ENCODE results near the gene MTUS2.

MTUS2 gene

GRCh38 chr13:29526741-29527140 lies 706.6 kb downstream of the MTUS2 start:
- DNase-seq (ENCODE audit: low read depth), result no peak

- no peak for DNase-seq (ENCODE audit: low read depth)
Measured at GRCh38 chr13:29527511-29527910, 707.4 kb downstream of the MTUS2 start.

DNA sequence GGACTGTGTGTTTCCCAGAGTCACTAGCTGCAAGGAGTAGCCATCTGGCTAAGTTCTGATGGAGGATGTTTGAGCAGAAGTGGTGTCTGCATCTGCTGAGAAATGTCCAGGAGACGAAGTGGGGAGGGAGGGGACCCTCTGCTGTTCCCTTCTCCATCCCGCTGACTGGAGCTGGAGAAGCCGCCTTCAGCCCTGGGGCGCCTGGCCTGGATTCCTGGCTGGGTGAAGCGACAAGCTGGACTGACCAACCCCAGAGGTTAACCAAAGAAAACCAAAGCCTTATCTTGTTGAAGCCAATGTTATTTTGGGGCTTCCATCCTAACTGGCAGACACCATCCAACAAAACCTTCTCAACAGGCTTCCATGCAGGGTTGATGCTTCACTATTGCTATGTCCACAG lies 707.8 kb downstream of the MTUS2 start:
- DNase-seq (ENCODE audit: low read depth), result no peak

GRCh38 chr13:29529754-29530153 lies 709.6 kb downstream of the MTUS2 start:
- DNase-seq (ENCODE audit: low read depth), result no peak

- DNase-seq (ENCODE audit: low read depth), result no peak
Measured at GRCh38 chr13:29530901-29531300, 710.8 kb downstream of the MTUS2 start.

- no peak for DNase-seq (ENCODE audit: low read depth)
Measured at GRCh38 chr13:29532116-29532515, 712.0 kb downstream of the MTUS2 start.

GRCh38 chr13:29532821-29533220 lies 712.7 kb downstream of the MTUS2 start:
- no peak for DNase-seq (ENCODE audit: low read depth)

GRCh38 chr13:29534083-29534482 lies 713.9 kb downstream of the MTUS2 start:
- no peak for DNase-seq (ENCODE audit: low read depth)

GRCh38 chr13:29535663-29536655 lies 715.8 kb downstream of the MTUS2 start:
- DNase-seq (ENCODE audit: low read depth), result no peak

GRCh38 chr13:29536853-29537252 lies 716.7 kb downstream of the MTUS2 start:
- DNase-seq (ENCODE audit: low read depth), result no peak

DNA sequence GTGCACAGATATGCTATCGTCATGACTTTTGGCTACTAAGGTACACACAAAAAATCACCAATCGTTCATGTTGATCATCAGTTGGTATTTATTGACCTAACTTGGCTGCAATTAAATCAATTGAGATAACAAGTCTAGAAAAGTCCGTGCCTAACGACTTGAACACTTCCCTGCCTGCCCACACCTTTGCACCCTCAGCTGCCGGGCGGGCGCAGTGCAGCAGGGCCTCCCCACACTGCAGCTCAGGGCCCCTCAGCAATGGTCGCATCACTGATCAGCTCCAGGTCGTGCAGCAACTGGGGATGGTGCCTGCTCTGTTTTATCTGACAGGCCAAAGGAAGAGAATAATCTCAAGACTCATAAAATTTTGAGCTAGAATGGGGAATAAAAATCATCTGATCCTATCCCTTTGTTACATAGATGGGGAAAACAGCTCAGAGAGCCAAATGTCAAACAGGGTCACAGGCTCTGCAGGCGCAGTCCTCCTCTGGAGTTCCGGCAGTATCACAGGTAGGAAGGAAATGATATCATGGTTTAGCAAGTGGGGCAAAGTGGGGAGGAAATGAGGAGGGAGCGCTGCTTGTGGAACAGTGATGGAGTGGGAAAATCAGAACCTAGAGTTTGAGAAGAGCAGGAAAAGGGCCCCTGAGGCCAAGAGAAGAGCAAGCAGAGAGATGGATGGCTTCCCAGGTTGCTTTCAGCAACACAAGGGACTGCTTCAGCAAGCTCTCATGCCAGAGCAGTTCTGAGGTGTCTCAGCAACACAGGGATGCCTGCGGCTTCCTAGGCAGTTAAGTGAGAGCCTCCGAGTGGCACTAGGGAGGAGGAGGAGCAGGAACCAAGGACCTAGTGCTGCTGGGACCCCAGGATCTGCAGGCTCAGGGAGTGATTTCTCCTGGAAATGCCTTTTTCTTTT lies 717.9 kb downstream of the MTUS2 start:
- DNase-seq (ENCODE audit: low read depth), result no peak

GRCh38 chr13:29538652-29539040 lies 718.5 kb downstream of the MTUS2 start:
- DNase-seq (ENCODE audit: low read depth), result no peak

DNA sequence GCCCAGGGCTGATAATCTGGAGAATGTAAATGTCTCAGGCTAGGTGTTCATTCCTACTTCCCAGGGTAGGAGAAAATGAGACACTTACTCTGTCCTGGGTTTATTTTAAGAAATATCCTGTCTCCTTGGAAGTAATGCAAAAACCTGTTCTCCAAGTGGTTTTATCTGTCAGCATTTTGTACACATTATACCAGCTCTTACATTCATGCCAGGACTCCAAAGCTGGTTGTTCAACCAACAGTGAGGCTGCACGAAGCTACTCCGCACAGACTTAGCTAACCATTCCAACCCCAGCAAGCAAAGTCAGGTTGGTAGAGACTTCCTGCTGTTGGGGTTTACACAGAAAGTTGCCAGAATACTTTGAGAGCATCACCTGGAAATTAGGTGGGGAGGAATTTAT lies 719.7 kb downstream of the MTUS2 start:
- DNase-seq (ENCODE audit: low read depth), result no peak

DNA sequence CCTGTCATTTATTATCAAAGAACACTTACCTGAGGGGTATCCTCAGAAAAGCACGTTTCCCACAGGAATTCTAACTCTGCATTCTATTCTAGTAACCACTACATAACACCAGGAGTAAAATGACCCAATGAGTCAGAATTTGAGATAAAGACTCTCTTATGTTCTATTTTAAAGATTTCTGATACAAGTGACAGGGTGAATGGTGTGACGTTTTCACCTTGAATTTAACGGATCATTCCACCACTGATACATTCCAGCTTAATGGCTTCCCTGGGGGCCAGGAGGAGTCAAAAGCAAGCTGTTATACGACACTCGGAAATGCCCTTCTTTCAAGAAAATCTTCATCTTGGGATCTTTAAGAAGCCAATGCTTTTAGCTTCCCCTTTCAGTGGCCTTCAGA lies 720.2 kb downstream of the MTUS2 start:
- DNase-seq (ENCODE audit: low read depth), result no peak

GRCh38 chr13:29540799-29541198 lies 720.7 kb downstream of the MTUS2 start:
- DNase-seq (ENCODE audit: low read depth), result no peak

DNA sequence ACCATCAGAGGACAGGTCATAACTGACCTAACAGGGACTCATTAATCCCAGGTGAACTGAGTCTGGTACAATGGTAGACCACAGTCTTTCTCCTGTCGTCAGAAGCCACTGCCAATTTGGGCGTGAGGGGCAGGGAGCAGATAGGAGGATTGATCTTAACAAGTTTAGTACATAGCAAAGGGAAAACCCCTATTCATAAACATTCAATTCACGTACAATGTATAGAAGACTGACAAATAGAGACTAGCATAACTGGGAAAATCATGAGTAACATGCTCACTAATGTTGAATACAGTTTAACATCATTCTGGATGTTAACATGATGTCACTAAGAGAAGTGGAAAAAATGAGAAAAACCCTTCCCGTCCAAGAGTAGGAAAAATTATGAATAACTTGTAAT lies 721.3 kb downstream of the MTUS2 start:
- no peak for DNase-seq (ENCODE audit: low read depth)

DNA sequence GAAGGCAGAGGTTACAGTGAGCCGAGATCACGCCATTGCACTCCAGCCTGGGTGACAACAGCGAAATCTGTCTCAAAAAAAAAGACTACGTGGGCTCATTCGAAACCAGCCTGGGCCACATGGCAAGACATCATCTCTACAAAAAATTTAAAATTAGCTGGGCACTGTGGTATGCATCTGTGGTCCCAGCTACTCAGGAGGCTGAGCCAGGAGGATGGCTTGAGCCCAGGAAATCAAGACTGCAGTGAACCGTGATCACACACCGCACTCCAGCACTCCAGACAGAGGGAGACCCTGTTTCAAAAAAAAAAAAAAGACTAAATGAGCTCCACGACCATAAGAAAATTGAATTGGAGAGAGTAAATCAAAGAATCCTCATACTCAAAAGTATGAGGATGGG lies 722.2 kb downstream of the MTUS2 start:
- no peak for DNase-seq (ENCODE audit: low read depth)

GRCh38 chr13:29543230-29544215 lies 723.4 kb downstream of the MTUS2 start:
- no peak for DNase-seq (ENCODE audit: low read depth)

DNA sequence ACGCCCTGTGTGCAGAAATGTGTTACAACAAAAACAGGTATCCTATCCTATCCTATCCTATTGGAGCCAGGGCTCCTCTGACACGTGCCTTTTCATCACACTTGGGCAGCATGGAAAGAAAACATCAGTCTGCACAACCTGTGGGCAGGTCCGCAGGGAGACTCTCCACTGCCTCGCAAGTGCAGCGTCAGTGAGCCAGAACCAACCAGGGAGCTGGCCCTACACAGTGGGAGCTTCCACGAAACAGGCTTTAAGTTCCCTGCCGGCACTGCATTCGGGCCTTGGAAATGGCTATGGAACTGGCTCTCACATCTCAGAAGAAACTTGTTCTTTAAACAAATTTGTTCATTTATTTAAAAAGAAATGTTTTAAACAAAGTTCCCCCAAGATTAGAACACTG lies 725.8 kb downstream of the MTUS2 start:
- DNase-seq (ENCODE audit: low read depth), result no peak

GRCh38 chr13:29546662-29547061 lies 726.5 kb downstream of the MTUS2 start:
- no peak for DNase-seq (ENCODE audit: low read depth)

DNA sequence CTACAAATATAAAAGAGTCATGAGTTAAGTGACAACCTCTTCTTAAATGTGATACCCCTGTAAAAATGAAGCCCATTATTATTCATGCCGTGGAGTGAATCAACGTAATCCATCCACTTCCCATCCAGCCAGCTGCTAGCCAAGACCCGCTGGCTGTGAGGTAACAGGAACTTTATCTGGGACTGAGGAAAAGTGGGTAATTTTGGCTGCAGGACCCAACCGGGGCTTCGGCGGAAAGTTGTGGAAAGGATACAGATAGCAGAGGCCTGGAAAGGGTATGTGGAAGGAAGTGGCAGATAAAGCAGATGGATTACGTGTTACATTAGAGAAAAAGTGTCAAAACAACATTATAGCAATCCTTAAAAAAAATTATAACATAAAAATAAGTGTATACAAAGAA lies 727.0 kb downstream of the MTUS2 start:
- DNase-seq (ENCODE audit: low read depth), result no peak

DNA sequence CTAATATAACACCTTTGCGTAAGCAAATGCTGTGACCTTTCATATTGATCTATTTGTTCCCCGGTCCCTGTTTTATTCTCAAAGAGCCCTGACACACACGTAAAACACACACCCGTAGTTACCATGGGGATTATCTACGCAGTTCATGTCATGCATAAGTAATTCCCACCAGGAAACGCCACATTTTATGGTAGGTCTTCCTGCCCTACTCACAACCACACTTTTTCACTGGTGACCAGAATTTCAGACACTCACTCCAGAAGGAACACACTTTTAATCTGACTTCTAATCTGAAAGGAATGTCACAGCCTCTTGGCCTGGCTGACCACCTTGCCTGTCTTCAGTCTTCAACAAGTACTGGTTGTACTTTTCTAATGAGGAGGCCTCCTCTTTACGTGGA lies 728.6 kb downstream of the MTUS2 start:
- DNase-seq (ENCODE audit: low read depth), result no peak
